CD4-positive, alpha-beta T cell (primary cell): ENCODE measurements around the gene WSB2. TPM values are rescaled to one million over a fixed set of nuclear protein-coding genes. Genes with fewer than 3 reads are reported as not detected.

Experiments
- ATAC-seq: fragments of 200-7000 bp; cut with Tn5 transposase; one replicate; pipeline ENCODE4 v1.10.0; 2022; ENCODE audit warnings: mild to moderate bottlenecking; ENCODE audit not compliant: poor library complexity
- CTCF ChIA-PET: fragments of 350-600 bp; sonication (Branson Sonifier 250); formaldehyde crosslinking; loops from one replicate; lab custom pipeline; 2021; ENCODE audit warnings: antibody characterized with exemption, inconsistent platforms; lab: Charles Lee
- POLR2A ChIA-PET: fragments of 350-600 bp; sonication (Branson Sonifier 250); formaldehyde crosslinking; loops from one replicate; lab custom pipeline; 2021; ENCODE audit warnings: antibody characterized with exemption, inconsistent platforms; lab: Charles Lee
- DNase-seq, 14 experiments: peaks; one replicate each; pipeline ENCODE4 v3.0.0-alpha.2; 2013 to 2020; ENCODE audit warnings: mixed read lengths in 2 of 14
- H3K27ac ChIP-seq, 2 donors: one replicate each; pipeline versions ENCODE4 v1.5.1 to v1.7.0; 2013; ENCODE audit warnings: low read length in 2 of 2, low read depth in 1 of 2, mild to moderate bottlenecking in 1 of 2
- H3K27me3 ChIP-seq, 2 experiments: 1 replicate in 1 of 2; 2 replicates in 1 of 2; pipeline versions ENCODE4 v1.6.1 to v1.7.0; 2013; ENCODE audit warnings: low read length in 2 of 2, control low read depth in 1 of 2, mild to moderate bottlenecking in 1 of 2, moderate library complexity in 1 of 2; ENCODE audit not compliant: insufficient read depth in 2 of 2, control insufficient read depth in 1 of 2
- H3K36me3 ChIP-seq: one replicate; pipeline ENCODE4 v1.6.1; 2013; ENCODE audit warnings: low read length, control low read depth; ENCODE audit not compliant: insufficient read depth
- H3K4me1 ChIP-seq: one replicate; pipeline ENCODE4 v1.6.1; 2013; ENCODE audit warnings: low read length, control low read depth; ENCODE audit not compliant: insufficient read depth
- H3K4me3 ChIP-seq: one replicate; pipeline ENCODE4 v1.5.1; 2013; ENCODE audit warnings: mild to moderate bottlenecking, low read length, moderate library complexity
- H3K9me3 ChIP-seq, 2 experiments: 1 replicate in 1 of 2; 2 replicates in 1 of 2; pipeline versions ENCODE4 v1.6.1 to v1.7.0; 2013; ENCODE audit warnings: low read length in 2 of 2, mild to moderate bottlenecking in 2 of 2, control low read depth in 1 of 2, moderate library complexity in 1 of 2; ENCODE audit not compliant: control insufficient read depth in 1 of 2, insufficient read depth in 1 of 2
- H3K27ac Mint-ChIP-seq: one replicate; pipeline ENCODE4 v1.8.0; 2020; ENCODE audit warnings: mixed read lengths
- H3K27me3 Mint-ChIP-seq: one replicate; pipeline ENCODE4 v1.8.0; 2021; ENCODE audit warnings: mixed read lengths
- H3K36me3 Mint-ChIP-seq: one replicate; pipeline ENCODE4 v1.8.0; 2021; ENCODE audit warnings: low read depth, mixed read lengths
- H3K4me1 Mint-ChIP-seq: one replicate; pipeline ENCODE4 v1.8.0; 2021; ENCODE audit warnings: low read depth, mixed read lengths
- H3K4me3 Mint-ChIP-seq: one replicate; pipeline ENCODE4 v1.8.0; 2020; ENCODE audit warnings: mild to moderate bottlenecking, mixed read lengths
- H3K9me3 Mint-ChIP-seq: one replicate; pipeline ENCODE4 v1.8.0; 2020; ENCODE audit warnings: mixed read lengths
- CTCF ChIP-seq: fragments of 200-600 bp; IDR thresholded peaks from one replicate; pipeline ENCODE4 v1.8.0; 2022; ENCODE audit warnings: antibody characterized with exemption, mild to moderate bottlenecking
- intact Hi-C, 2 experiments: fragments of 100-400 bp; cut with DNase I in 1 of 2; cut with micrococcal nuclease in 1 of 2; formaldehyde crosslinking; loops; one replicate each; pipeline versions ENCODE4 v1.15.1 to v1.9.0; 2023 to 2025; cut with DNase I, micrococcal nuclease
- total RNA-seq, 174 experiments: library from RNA in 2 of 174; stranded (reverse) in 2 of 174; gene quantifications; one replicate each; pipeline ENCODE4 v1.2.3 and lab custom pipeline; 2021 to 2026

WSB2 gene
- total RNA-seq, 2 experiments from 2014 or later = 12.0 to 13.4 TPM

- ATAC-seq (peak; percentile 49), DNase-seq (peak in 4 of 14 experiments; percentile 12 to 49 (median 32))
- peaks cover 4% of the 10 kb centered on the region for H3K27me3 Mint-ChIP-seq
- H3K4me3 Mint-ChIP-seq = peak overlapping the region; percentile 78
- POLR2A ChIA-PET = interaction anchor here (1.1 to 1.5 kb wide), 2 partner anchors 72 to 308 kb away, joined by 4 to 12 read pairs; partner anchors contain the start of genes PEBP1 and TAOK3
- H3K9me3 Mint-ChIP-seq = no peaks in the 10 kb centered on the region
- Histone ChIP-seq H3K27me3 (no peaks in the 10 kb centered on the region), H3K27ac (no peak overlapping the region), H3K4me3 (no peak overlapping the region), H3K4me1 (peaks cover 30% of the 10 kb centered on the region), H3K9me3 (no peaks in the 10 kb centered on the region), H3K36me3 (no peaks in the 10 kb centered on the region)
- peak overlapping the region; percentile 87 for H3K27ac Mint-ChIP-seq
- TF ChIP-seq CTCF = no peak
- intact Hi-C loops = loop anchor here in 1 of 2 experiments (5.0 kb wide), 2 partner anchors 73 to 313 kb away; partner anchors contain the start of genes PEBP1 and SUDS3
- CTCF ChIA-PET = interaction anchor here (0.5 to 3.2 kb wide), 7 partner anchors 9 to 311 kb away, joined by 3 to 18 read pairs (median 4); partner anchors contain the start of genes SUDS3 and VSIG10
- peaks cover 22% of the 10 kb centered on the region for H3K36me3 Mint-ChIP-seq
- peaks cover 44% of the 10 kb centered on the region for H3K4me1 Mint-ChIP-seq
Measured at GRCh38 chr12:118064608-118065007, 3.6 kb upstream of the WSB2 start.

- DNase-seq = no peak
- Histone ChIP-seq H3K36me3 (no peaks in the 10 kb centered on the region), H3K27me3 (no peaks in the 10 kb centered on the region), H3K4me3 (no peak overlapping the region), H3K4me1 (peaks cover 30% of the 10 kb centered on the region), H3K27ac (no peak overlapping the region), H3K9me3 (no peaks in the 10 kb centered on the region)
- no peak for TF ChIP-seq CTCF
- Mint-ChIP-seq H3K9me3 (no peaks in the 10 kb centered on the region), H3K27me3 (peaks cover 4% of the 10 kb centered on the region), H3K4me1 (peaks cover 49% of the 10 kb centered on the region), H3K36me3 (peaks cover 24% of the 10 kb centered on the region), H3K27ac (peak overlapping the region; percentile 87), H3K4me3 (peak overlapping the region; percentile 79)
- ATAC-seq = no peak
- intact Hi-C loops = loop anchor here in 1 of 2 experiments (5.0 kb wide), 2 partner anchors 74 to 314 kb away; partner anchors contain the start of genes PEBP1 and SUDS3
- ChIA-PET POLR2A (interaction anchor here (0.6 to 1.5 kb wide), 5 partner anchors 31 to 309 kb away, joined by 3 to 12 read pairs (median 4); partner anchors contain the start of genes PEBP1, RFC5 and TAOK3), CTCF (interaction anchor here (0.5 to 3.2 kb wide), 7 partner anchors 8 to 312 kb away, joined by 3 to 18 read pairs (median 4); partner anchors contain the start of genes SUDS3 and VSIG10)
Measured at GRCh38 chr12:118063576-118064391, 2.8 kb upstream of the WSB2 start.
